ENCODE data around the gene ADD3. TPM values are rescaled to one million over a fixed set of nuclear protein-coding genes. Genes with fewer than 3 reads are reported as not detected.

Gene ADD3
- total RNA-seq, 4 donors from 2014 or later: 91.9 to 185 (median 155) TPM

- intact Hi-C loops (cut with DNase I; ENCODE audit: low total_unique reads): no loop called here
- H3K4me3 ChIP-seq (ENCODE audit: low read depth, poor library complexity, severe bottlenecking): no peak overlapping the region
- no peak for DNase-seq (ENCODE audit: low spot score in 2 of 2)
- TF ChIP-seq POLR2A (IDR thresholded peaks at IDR 0.05): no peak
- TF ChIP-seq, protein P1, sequence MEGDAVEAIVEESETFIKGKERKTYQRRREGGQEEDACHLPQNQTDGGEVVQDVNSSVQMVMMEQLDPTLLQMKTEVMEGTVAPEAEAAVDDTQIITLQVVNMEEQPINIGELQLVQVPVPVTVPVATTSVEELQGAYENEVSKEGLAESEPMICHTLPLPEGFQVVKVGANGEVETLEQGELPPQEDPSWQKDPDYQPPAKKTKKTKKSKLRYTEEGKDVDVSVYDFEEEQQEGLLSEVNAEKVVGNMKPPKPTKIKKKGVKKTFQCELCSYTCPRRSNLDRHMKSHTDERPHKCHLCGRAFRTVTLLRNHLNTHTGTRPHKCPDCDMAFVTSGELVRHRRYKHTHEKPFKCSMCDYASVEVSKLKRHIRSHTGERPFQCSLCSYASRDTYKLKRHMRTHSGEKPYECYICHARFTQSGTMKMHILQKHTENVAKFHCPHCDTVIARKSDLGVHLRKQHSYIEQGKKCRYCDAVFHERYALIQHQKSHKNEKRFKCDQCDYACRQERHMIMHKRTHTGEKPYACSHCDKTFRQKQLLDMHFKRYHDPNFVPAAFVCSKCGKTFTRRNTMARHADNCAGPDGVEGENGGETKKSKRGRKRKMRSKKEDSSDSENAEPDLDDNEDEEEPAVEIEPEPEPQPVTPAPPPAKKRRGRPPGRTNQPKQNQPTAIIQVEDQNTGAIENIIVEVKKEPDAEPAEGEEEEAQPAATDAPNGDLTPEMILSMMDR (IDR thresholded peaks at IDR 0.05): no peak
- 70 to 75% methylated on average over 3 of the region's 3 CpGs for WGBS, 2 donors
Measured at GRCh38 chr10:109987452-109988211, 20.2 kb upstream of the ADD3 start.

- 73 to 74% methylated on average over 1 of the region's 1 CpG for WGBS, 2 donors
- DNase-seq (ENCODE audit: low spot score in 2 of 2): no peak
- no peak for TF ChIP-seq POLR2A (IDR thresholded peaks at IDR 0.05)
- TF ChIP-seq, protein P1 (IDR thresholded peaks at IDR 0.05): no peak
- H3K4me3 ChIP-seq (ENCODE audit: low read depth, poor library complexity, severe bottlenecking): no peak overlapping the region
- intact Hi-C loops (cut with DNase I; ENCODE audit: low total_unique reads): no loop called here
Measured at GRCh38 chr10:109988212-109988596, 19.6 kb upstream of the ADD3 start.

DNA sequence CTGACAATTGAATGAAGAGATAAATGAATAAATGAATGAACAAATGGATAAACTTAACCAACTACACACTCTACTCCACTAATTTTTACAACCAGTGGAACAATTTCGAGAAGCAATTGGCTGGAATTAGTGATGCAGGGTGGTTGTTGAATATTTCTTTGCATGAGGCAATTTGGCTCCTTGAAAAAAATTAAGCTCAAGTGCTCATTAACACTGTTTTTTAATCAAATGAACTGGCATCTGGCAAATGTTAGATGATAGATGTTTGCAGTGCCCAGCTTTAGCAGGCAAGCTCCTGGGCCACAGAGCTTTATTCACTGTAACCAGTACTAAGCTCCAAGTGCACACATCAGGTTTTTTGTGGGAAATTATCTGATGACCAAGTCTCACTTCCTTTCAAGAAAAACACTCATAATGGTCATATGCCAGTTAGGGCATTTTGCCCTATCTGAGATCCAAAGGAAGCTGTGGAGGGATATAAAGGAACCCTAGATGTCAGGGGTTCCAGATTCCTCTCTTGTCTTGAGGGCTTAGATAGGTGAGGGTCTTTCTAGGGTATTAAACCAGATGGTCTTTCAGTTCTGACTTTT, 16.4 kb upstream of the ADD3 start:
- 79 to 89% methylated on average over 1 of the region's 1 CpG for WGBS, 2 donors
- intact Hi-C loops (cut with DNase I; ENCODE audit: low total_unique reads): no loop called here
- TF ChIP-seq POLR2A (IDR thresholded peaks at IDR 0.05): no peak
- TF ChIP-seq, protein P1 (IDR thresholded peaks at IDR 0.05): no peak
- DNase-seq (ENCODE audit: low spot score in 2 of 2): no peak
- H3K4me3 ChIP-seq (ENCODE audit: low read depth, poor library complexity, severe bottlenecking): no peak overlapping the region

DNA sequence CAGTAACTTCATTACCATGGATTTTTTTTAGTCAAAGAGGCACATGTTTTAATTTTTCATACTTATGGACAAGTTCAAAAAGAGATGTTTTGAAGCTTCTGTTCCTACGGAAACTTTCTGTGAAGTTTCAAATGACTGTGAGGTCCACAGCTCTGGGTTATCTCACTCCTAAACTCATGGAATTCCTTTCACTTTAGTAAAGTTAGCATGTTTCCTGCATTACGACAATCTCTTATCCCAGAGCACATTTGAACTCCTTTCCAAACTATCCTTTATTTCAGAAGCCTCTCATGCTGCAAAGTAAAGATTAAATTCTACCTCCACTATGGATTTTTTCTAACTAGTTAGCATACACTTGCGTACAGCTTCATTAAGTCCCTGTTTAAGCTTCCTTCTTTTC, 15.3 kb upstream of the ADD3 start:
- TF ChIP-seq, protein P1 (IDR thresholded peaks at IDR 0.05): no peak
- no peak for TF ChIP-seq POLR2A (IDR thresholded peaks at IDR 0.05)
- intact Hi-C loops (cut with DNase I; ENCODE audit: low total_unique reads): no loop called here
- 66 to 69% methylated on average over 3 of the region's 3 CpGs for WGBS, 2 donors
- no peak overlapping the region for H3K4me3 ChIP-seq (ENCODE audit: low read depth, poor library complexity, severe bottlenecking)
- DNase-seq (ENCODE audit: low spot score in 2 of 2): no peak

DNA sequence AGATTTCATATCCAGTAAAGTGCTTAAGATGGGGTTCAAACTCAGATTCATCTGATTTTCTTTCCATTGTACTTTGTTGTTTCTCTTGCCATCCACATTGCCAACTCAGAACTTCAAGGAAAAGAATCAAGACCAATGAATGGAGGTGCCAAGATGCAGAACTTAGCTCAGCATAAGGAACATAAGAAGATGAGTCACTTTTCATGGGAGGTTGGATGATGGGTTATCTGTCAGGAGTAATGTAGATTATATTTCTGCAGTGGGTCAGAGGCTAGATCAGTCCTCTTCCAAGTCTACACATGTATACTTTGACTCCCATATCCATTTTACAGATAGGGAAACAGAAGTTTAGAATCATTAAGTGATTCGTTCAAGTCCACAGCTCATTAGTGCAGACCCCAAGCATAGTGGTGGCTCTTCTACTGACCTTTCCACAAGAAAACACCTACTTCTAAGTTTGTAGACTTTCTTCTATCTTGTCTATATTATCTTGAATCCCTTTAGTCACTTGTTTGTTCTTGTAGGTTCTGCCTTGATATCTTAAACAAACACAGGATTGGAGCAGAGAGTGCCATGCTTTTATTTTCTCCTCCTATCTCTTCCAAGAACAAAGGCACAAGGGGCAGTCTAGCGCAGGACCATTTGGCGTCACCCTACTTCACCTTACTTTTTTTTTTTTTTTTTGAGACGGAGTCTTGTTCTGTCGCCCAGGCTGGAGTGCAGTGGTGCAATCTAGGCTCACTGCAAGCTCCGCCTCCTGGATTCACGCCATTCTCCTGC, 14.0 kb upstream of the ADD3 start:
- intact Hi-C loops (cut with DNase I; ENCODE audit: low total_unique reads): no loop called here
- 96% methylated on average over 7 of the region's 7 CpGs for WGBS, 2 donors
- DNase-seq (ENCODE audit: low spot score in 2 of 2): no peak
- no peak for TF ChIP-seq POLR2A (IDR thresholded peaks at IDR 0.05)
- TF ChIP-seq, protein P1 (IDR thresholded peaks at IDR 0.05): no peak
- no peak overlapping the region for H3K4me3 ChIP-seq (ENCODE audit: low read depth, poor library complexity, severe bottlenecking)
